ENCODE measurements around the gene TRIO. TPM values are rescaled to one million over a fixed set of nuclear protein-coding genes. Genes with fewer than 3 reads are reported as not detected.

The TRIO gene
- total RNA-seq, 1 experiment from 2014 or later = 88.8 TPM

- TF ChIP-seq ZBTB21 (CRISPR knock-in tag; IDR thresholded peaks at IDR 0.05; ENCODE audit: borderline replicate concordance) (no peak), FOXK1 (CRISPR knock-in tag; IDR thresholded peaks at IDR 0.05) (no peak), FOXJ3 (CRISPR knock-in tag; IDR thresholded peaks at IDR 0.05; ENCODE audit: borderline replicate concordance) (no peak), E2F1 (CRISPR knock-in tag; IDR thresholded peaks at IDR 0.05) (no peak), IRF2 (CRISPR knock-in tag; IDR thresholded peaks at IDR 0.05; ENCODE audit: borderline replicate concordance, low read depth) (no peak), ZBTB43 (CRISPR knock-in tag; IDR thresholded peaks at IDR 0.05) (no peak), ATF3 (CRISPR knock-in tag; conservative IDR thresholded peaks at IDR 0.05) (no peak)
- no peaks in the 10 kb centered on the region for H3K27me3 Mint-ChIP-seq (ENCODE audit: low read depth)
- POLR2A ChIA-PET = no interaction called here
- H3K27ac Mint-ChIP-seq = peak overlapping the region; percentile 37; the same call in 1 of the 2 replicates
- no peak for DNase-seq (ENCODE audit: low spot score)
- ATAC-seq = no peak
- H3K36me3 Mint-ChIP-seq = peaks cover 23% of the 10 kb centered on the region
- H3K4me1 Mint-ChIP-seq = peaks cover 9% of the 10 kb centered on the region
- CTCF ChIA-PET = interaction anchor here (1.2 kb wide), 1 partner anchor 23 kb away, joined by 3 read pairs; no protein-coding TSS in a partner anchor
- no peaks in the 10 kb centered on the region for H3K9me3 Mint-ChIP-seq
- H3K4me3 Mint-ChIP-seq = no peak overlapping the region
Observed at GRCh38 chr5:14292766-14293658, 149.9 kb downstream of the TRIO start.

- no peak for DNase-seq (ENCODE audit: low spot score)
- Mint-ChIP-seq H3K4me3 (no peak overlapping the region), H3K4me1 (peaks cover 9% of the 10 kb centered on the region), H3K36me3 (peaks cover 23% of the 10 kb centered on the region), H3K27me3 (ENCODE audit: low read depth) (no peaks in the 10 kb centered on the region), H3K9me3 (no peaks in the 10 kb centered on the region), H3K27ac (peak overlapping the region; percentile 9)
- POLR2A ChIA-PET = no interaction called here
- no peak for ATAC-seq
- no peak for TF ChIP-seq ERG (CRISPR knock-in tag; IDR thresholded peaks at IDR 0.05)
- no peak for TF ChIP-seq ZNF232 (CRISPR knock-in tag; IDR thresholded peaks at IDR 0.05)
- no peak for TF ChIP-seq ETV6 (CRISPR knock-in tag; IDR thresholded peaks at IDR 0.05)
- no peak for TF ChIP-seq ZNF396 (CRISPR knock-in tag; IDR thresholded peaks at IDR 0.05; ENCODE audit: borderline replicate concordance)
- TF ChIP-seq ZNF263 (CRISPR knock-in tag; IDR thresholded peaks at IDR 0.05; ENCODE audit: low read depth) = no peak
- TF ChIP-seq AR (CRISPR knock-in tag; IDR thresholded peaks at IDR 0.05) = no peak
- CTCF ChIA-PET = no interaction called here
Observed at GRCh38 chr5:14295610-14296009, 152.5 kb downstream of the TRIO start.
